Tibial nerve (tissue), 4 donors: Measurements from ENCODE around the gene GSG1L. TPM values are rescaled to one million over a fixed set of nuclear protein-coding genes. Genes with fewer than 3 reads are reported as not detected.

ENCODE experiments used
- DNase-seq, 2 donors: peaks; one replicate each; pipeline ENCODE4 v3.0.0-alpha.2; 2019; ENCODE audit warnings: low spot score in 2 of 2
- H3K27ac ChIP-seq, 4 donors: fragments of 200-600 bp; sonication (generic) in 3 of 4; one replicate each; pipeline ENCODE4 v1.5.1; 2017 to 2019; ENCODE audit warnings: mild to moderate bottlenecking in 1 of 4
- H3K27me3 ChIP-seq, 2 donors: fragments of 200-600 bp; sonication (generic) in 1 of 2; one replicate each; pipeline versions ENCODE4 v1.5.1 to v1.6.0; 2017 to 2019
- H3K36me3 ChIP-seq, 3 donors: fragments of 200-600 bp; sonication (generic); one replicate each; pipeline ENCODE4 v1.5.1; 2018 to 2019
- H3K4me1 ChIP-seq, 4 donors: fragments of 200-600 bp; sonication (generic) in 3 of 4; one replicate each; pipeline ENCODE4 v1.5.1; 2017 to 2019
- H3K4me3 ChIP-seq, 4 donors: fragments of 200-600 bp; sonication (generic) in 3 of 4; one replicate each; pipeline ENCODE4 v1.5.1; 2017 to 2019; ENCODE audit warnings: mild to moderate bottlenecking in 1 of 4, moderate library complexity in 1 of 4
- H3K9me3 ChIP-seq, 4 donors: fragments of 200-600 bp; sonication (generic) in 3 of 4; one replicate each; pipeline ENCODE4 v1.5.1; 2017 to 2019
- EP300 ChIP-seq, 2 donors: sonication (generic); formaldehyde crosslinking; IDR thresholded peaks; one replicate each; pipeline ENCODE4 v1.6.1; 2017; ENCODE audit warnings: antibody characterized with exemption in 2 of 2, mild to moderate bottlenecking in 1 of 2
- POLR2A ChIP-seq, 2 donors: fragments of 450-650 bp; IDR thresholded peaks; one replicate each; pipeline ENCODE4 v1.6.1; 2017; ENCODE audit warnings: antibody characterized with exemption in 2 of 2, mild to moderate bottlenecking in 2 of 2, moderate library complexity in 2 of 2
- WGBS, 2 donors: methylation state at CpG; one replicate each; pipeline ENCODE4 v1.1.5; 2018; 5-methylcytosine and 5-hydroxymethylcytosine counted together
- total RNA-seq, 4 donors: library from RNA; depleted of rRNA; stranded (reverse); fragments of >200 nt; gene quantifications; one replicate each; pipeline ENCODE4 v1.1.0, GENCODE V29; 2016
- TF ChIP-seq, protein P1 (sequence below), 5 experiments: fragments of 200-600 bp in 3 of 5; fragments of 450-650 bp in 2 of 5; sonication (generic) in 3 of 5; IDR thresholded peaks; one replicate each; pipeline ENCODE4 v1.5.1; 2016 to 2019; ENCODE audit warnings: antibody characterized with exemption in 5 of 5, mild to moderate bottlenecking in 3 of 5, moderate library complexity in 2 of 5

The GSG1L gene
- total RNA-seq, 4 donors from 2014 or later = not detected

DNA sequence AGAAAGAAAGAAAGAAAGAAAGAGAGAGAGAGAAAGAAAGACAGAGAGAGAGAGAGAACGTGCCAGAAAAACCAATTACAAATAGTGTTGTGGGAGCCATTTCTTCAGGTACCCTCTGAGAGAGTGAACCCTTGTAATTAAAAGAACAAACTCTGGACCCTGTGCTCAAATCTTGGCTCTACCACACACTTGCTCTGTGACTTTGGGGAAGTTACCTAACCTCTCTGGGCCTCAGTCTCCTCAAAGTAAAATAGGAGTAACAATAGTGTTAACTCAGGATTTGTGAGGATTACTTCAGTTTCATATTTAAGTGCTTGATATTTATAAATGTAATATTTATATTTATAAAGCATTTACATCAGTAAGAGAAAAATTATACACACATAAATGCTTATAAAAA lies 139.8 kb downstream of the GSG1L start:
- Histone ChIP-seq H3K27ac (no peak overlapping the region), H3K9me3 (no peaks in the 10 kb centered on the region), H3K27me3 (no peaks in the 10 kb centered on the region), H3K4me1 (no peaks in the 10 kb centered on the region), H3K4me3 (no peak overlapping the region), H3K36me3 (no peaks in the 10 kb centered on the region)
- WGBS, 2 donors = 70 to 76% methylated on average over 1 of the region's 1 CpG
- no peak for DNase-seq
- TF ChIP-seq POLR2A (IDR thresholded peaks at IDR 0.05) (no peak), EP300 (IDR thresholded peaks at IDR 0.05) (no peak)
- TF ChIP-seq, protein P1, sequence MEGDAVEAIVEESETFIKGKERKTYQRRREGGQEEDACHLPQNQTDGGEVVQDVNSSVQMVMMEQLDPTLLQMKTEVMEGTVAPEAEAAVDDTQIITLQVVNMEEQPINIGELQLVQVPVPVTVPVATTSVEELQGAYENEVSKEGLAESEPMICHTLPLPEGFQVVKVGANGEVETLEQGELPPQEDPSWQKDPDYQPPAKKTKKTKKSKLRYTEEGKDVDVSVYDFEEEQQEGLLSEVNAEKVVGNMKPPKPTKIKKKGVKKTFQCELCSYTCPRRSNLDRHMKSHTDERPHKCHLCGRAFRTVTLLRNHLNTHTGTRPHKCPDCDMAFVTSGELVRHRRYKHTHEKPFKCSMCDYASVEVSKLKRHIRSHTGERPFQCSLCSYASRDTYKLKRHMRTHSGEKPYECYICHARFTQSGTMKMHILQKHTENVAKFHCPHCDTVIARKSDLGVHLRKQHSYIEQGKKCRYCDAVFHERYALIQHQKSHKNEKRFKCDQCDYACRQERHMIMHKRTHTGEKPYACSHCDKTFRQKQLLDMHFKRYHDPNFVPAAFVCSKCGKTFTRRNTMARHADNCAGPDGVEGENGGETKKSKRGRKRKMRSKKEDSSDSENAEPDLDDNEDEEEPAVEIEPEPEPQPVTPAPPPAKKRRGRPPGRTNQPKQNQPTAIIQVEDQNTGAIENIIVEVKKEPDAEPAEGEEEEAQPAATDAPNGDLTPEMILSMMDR (IDR thresholded peaks at IDR 0.05) = no peak

DNA sequence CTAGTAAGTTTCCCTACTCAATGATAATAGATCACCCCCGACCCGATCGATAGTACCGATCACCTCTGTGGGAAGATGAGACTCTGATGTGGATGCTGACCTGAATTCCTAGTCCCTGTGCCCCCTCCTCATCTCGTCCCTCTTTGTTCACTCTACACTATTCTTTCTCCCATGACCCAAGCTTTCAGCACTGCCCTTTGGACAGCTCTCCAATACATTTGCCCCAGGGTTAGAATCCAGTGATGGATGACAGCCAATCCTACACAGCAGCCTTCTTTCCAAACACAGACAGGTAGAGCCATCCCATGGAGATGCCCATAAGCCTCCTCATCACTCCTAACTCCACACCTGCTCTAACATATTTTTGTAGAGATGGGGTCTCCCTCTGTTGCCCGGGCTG lies 141.1 kb downstream of the GSG1L start:
- no peaks in the 10 kb centered on the region for H3K9me3 ChIP-seq
- TF ChIP-seq POLR2A (IDR thresholded peaks at IDR 0.05) = no peak
- TF ChIP-seq EP300 (IDR thresholded peaks at IDR 0.05) = no peak
- TF ChIP-seq, protein P1 (IDR thresholded peaks at IDR 0.05) = no peak
- 57 to 70% methylated on average over 6 of the region's 6 CpGs for WGBS, 2 donors
- H3K36me3 ChIP-seq = no peaks in the 10 kb centered on the region
- H3K4me1 ChIP-seq = no peaks in the 10 kb centered on the region
- DNase-seq = no peak
- no peak overlapping the region for H3K27ac ChIP-seq
- H3K27me3 ChIP-seq = no peaks in the 10 kb centered on the region
- H3K4me3 ChIP-seq = no peak overlapping the region

DNA sequence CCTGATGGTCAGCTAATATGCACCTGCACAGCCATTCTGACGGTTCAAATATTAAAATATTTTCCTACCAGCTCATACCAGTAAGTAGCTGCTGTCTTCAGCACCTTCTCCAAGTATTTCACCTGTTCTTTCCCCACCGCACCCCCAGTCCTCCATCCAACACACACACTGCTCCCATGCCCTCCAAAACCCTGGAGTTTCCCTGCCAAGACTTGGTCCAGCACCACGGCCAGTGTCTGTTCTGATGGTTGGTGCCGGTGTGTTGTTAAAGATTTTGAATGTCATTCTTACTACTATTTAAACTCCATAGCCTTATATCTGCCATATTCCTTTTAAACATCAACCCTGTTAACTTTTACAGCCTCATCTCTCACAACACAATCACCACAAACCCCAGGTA lies 142.4 kb downstream of the GSG1L start:
- no peak overlapping the region for H3K4me3 ChIP-seq
- TF ChIP-seq EP300 (IDR thresholded peaks at IDR 0.05) (no peak), POLR2A (IDR thresholded peaks at IDR 0.05) (no peak)
- TF ChIP-seq, protein P1 (IDR thresholded peaks at IDR 0.05) = no peak
- no peak for DNase-seq
- no peaks in the 10 kb centered on the region for H3K4me1 ChIP-seq
- no peaks in the 10 kb centered on the region for H3K9me3 ChIP-seq
- 54 to 65% methylated on average over 4 of the region's 4 CpGs for WGBS, 2 donors
- H3K27me3 ChIP-seq = no peaks in the 10 kb centered on the region
- H3K36me3 ChIP-seq = no peaks in the 10 kb centered on the region
- no peak overlapping the region for H3K27ac ChIP-seq

DNA sequence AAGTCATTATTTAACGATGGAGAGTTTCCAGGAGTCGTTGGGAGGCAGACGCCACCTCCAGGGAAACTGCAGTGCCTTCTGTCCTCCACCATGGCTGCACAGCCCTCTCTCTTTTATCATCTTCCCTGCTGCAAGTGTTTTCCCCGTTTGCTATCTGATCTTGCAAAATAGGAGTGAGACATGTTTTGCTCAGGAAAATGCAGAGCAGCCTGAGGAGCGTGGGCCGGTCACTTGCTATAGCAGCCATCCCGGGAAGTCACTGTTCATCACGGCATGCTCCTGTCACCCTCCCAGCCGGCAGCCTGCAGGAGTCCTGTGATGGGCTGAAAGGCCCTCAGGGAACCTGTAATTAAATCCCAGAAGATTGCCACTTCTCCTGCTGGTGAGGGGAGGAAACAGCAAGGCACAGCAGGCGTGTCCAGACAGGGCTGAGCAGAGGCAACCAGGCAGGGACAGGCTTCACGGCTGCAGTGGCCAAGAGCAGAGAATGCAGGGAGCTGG lies 143.1 kb downstream of the GSG1L start:
- DNase-seq = no peak
- no peaks in the 10 kb centered on the region for H3K27me3 ChIP-seq
- WGBS, 2 donors = 6% methylated on average over 11 of the region's 11 CpGs
- no peaks in the 10 kb centered on the region for H3K4me1 ChIP-seq
- no peaks in the 10 kb centered on the region for H3K9me3 ChIP-seq
- TF ChIP-seq POLR2A (IDR thresholded peaks at IDR 0.05) (no peak), EP300 (IDR thresholded peaks at IDR 0.05) (no peak)
- TF ChIP-seq, protein P1 (IDR thresholded peaks at IDR 0.05) = no peak
- H3K36me3 ChIP-seq = no peaks in the 10 kb centered on the region
- no peak overlapping the region for H3K27ac ChIP-seq
- H3K4me3 ChIP-seq = no peak overlapping the region

DNA sequence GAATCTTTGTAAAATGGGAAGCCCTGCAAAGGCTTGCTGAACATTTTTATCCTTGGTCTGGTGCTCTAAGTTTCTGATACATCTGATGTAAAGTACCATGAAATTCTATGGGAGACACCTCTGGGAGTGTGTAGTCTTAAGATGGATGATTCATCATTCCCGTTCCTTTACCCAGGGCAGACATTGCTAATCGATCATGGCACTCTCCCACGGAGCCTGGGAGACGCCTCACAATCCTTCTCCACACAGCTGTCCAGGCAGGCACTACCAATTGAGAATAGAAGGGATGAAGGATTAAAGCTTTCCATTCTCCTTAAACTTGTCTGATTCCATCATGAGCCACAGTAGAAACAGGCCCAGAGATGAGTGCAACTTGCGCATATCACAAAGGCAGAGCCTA lies 144.8 kb downstream of the GSG1L start:
- Histone ChIP-seq H3K9me3 (no peaks in the 10 kb centered on the region), H3K4me3 (no peak overlapping the region), H3K36me3 (no peaks in the 10 kb centered on the region), H3K27me3 (no peaks in the 10 kb centered on the region), H3K4me1 (no peaks in the 10 kb centered on the region), H3K27ac (no peak overlapping the region)
- no peak for TF ChIP-seq POLR2A (IDR thresholded peaks at IDR 0.05)
- TF ChIP-seq, protein P1 (IDR thresholded peaks at IDR 0.05) = no peak
- no peak for TF ChIP-seq EP300 (IDR thresholded peaks at IDR 0.05)
- 50% methylated on average over 5 of the region's 5 CpGs for WGBS, 2 donors
- DNase-seq = no peak
